ENCODE results near the gene FAM50A.

The FAM50A gene

DNA sequence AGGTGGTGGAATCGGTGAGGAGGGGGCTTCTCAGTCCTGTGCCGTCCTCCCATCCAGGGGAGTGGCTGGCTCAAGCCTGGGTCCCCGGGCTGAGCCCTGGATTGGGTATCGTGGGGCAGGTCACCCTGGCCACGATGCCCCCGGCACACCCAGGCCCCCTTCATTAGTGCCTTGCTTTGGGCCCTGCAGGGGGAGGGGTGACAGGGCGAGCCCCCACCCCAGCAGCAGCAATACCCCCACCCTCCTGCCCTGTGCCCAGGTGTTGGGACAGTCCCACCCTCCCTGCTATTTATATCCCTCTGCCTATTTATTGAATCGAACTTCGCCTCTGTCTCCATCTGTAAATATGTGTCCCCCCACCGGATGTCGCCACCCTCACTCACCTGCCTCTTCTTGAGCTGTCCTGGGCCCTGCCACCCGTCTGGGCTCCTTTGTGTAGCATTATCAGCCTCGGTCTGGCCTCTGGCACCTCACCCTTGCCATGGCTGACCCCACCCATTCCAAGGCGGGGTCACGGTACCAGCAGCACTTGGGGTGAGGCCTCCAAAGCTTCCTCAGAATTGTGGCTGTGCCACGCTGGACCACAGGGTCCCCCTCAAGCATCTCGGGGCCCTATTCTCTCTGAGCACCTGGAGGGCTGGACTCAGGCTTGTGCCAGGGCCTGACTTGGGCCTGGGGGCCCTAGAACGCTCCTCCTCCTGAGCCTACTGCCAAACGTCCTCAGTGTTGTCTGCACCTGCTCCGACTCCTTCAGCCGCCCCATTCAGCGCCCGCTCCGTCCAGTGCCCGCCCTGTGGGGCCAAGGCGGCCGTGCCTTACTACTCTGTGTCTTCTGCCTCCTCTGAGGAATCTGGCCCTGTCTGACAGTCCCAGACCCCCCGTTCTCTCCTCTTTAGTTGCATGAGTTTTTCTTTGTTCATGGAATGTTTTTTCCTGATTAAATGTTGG, 29.0 kb downstream of the FAM50A start:
- Histone ChIP-seq H3K27ac (no peak overlapping the region), H3K4me3 (no peak overlapping the region), H3K36me3 (peaks cover 4 to 61% (median 36%) of the 10 kb centered on the region in 3 donors), H3K27me3 (no peaks in the 10 kb centered on the region), H3K9me3 (no peaks in the 10 kb centered on the region), H3K4me1 (peaks cover 0 to 3% (median under 1%) of the 10 kb centered on the region in 4 donors)
- TF ChIP-seq, protein P1, sequence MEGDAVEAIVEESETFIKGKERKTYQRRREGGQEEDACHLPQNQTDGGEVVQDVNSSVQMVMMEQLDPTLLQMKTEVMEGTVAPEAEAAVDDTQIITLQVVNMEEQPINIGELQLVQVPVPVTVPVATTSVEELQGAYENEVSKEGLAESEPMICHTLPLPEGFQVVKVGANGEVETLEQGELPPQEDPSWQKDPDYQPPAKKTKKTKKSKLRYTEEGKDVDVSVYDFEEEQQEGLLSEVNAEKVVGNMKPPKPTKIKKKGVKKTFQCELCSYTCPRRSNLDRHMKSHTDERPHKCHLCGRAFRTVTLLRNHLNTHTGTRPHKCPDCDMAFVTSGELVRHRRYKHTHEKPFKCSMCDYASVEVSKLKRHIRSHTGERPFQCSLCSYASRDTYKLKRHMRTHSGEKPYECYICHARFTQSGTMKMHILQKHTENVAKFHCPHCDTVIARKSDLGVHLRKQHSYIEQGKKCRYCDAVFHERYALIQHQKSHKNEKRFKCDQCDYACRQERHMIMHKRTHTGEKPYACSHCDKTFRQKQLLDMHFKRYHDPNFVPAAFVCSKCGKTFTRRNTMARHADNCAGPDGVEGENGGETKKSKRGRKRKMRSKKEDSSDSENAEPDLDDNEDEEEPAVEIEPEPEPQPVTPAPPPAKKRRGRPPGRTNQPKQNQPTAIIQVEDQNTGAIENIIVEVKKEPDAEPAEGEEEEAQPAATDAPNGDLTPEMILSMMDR (IDR thresholded peaks at IDR 0.05), result no peak
- DNase-seq, result no peak
- intact Hi-C loops (cut with DNase I; ENCODE audit: low total_unique reads), result no loop called here

DNA sequence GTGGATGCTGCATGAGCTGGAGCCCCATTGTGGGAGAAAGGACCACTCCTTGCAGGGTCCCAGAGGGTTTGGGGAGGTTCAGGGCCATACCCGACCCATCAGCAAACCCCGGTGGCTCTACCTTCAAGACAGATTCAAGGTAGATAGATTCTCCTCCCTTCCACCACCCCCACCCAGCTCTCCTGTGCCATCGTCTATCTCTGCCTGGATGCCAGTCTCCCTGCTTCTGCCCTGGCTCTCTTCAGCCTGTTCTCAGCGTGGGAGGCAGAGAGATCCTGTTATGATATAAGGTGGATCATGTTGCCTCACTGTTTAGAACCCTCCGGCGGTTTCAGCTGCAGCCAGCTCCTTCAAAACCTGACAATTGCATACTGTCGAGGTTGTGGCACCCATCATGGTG, 29.7 kb downstream of the FAM50A start:
- H3K27ac ChIP-seq, result no peak overlapping the region
- TF ChIP-seq, protein P1 (IDR thresholded peaks at IDR 0.05), result no peak
- H3K9me3 ChIP-seq, result no peaks in the 10 kb centered on the region
- no peak overlapping the region for H3K4me3 ChIP-seq
- DNase-seq, result no peak
- peaks cover 4 to 54% (median 31%) of the 10 kb centered on the region in 3 donors for H3K36me3 ChIP-seq
- peaks cover 0 to 8% (median 2%) of the 10 kb centered on the region in 4 donors for H3K4me1 ChIP-seq
- no peaks in the 10 kb centered on the region for H3K27me3 ChIP-seq
- intact Hi-C loops (cut with DNase I; ENCODE audit: low total_unique reads), result no loop called here

DNA sequence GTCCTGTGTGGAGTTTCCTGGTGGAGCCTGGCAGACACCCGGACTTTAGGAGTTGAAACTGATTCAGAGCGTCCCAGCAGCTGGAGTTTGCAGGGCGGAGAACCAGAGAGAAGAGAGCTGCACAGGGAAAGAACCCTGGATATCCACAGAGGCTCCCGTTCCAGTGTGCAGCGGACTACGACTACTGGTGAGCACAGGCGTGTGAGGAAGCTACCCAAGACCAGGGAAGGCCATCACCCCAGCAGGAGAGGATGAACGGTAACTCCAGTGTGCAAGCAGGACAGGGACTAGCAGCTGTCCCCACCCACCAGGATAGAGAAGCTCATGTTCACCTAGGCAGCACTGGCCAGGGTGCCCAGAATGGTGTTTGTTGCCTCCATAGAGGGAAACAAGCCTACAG, 32.9 kb downstream of the FAM50A start:
- Histone ChIP-seq H3K4me3 (no peak overlapping the region), H3K36me3 (peaks cover 0 to 23% (median 4%) of the 10 kb centered on the region in 3 donors), H3K4me1 (peaks cover 0 to 9% (median 4%) of the 10 kb centered on the region in 4 donors), H3K27me3 (no peaks in the 10 kb centered on the region), H3K27ac (no peak overlapping the region), H3K9me3 (no peaks in the 10 kb centered on the region)
- DNase-seq, result no peak
- intact Hi-C loops (cut with DNase I; ENCODE audit: low total_unique reads), result no loop called here
- TF ChIP-seq, protein P1 (IDR thresholded peaks at IDR 0.05), result no peak

DNA sequence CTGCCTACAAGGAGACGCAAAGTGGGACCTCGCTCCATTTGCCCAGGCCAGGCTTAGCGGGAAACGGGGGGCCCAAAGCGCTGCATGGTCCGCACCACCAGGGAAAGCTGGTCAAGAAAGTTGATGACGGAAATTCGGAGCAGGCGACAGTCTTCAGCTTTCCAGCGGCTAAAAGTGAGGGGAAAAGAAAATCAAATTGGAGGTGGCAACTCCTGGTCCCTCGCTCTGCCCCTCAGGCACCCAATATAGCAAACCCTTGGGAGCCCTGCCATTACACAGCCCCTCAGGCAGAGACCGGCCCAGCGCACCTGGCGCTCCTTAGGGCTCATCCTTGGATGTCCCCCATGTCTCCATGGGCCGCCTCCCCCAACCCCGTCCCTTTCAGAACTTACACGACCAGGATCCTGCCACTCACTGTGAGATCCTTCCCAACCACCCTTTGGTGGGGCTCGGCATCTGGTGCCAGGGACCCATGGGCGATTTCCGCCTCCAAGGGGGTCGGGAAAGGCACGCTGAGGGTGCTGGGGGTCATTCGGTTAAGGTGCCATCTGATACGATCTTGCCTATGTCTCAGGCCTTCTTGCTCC, 34.0 kb downstream of the FAM50A start:
- no peaks in the 10 kb centered on the region for H3K27me3 ChIP-seq
- TF ChIP-seq, protein P1 (IDR thresholded peaks at IDR 0.05), result no peak
- H3K36me3 ChIP-seq, result peaks cover 0 to 11% (median under 1%) of the 10 kb centered on the region in 3 donors
- H3K4me1 ChIP-seq, result peaks cover 0 to 9% (median 4%) of the 10 kb centered on the region in 4 donors
- H3K9me3 ChIP-seq, result no peaks in the 10 kb centered on the region
- intact Hi-C loops (cut with DNase I; ENCODE audit: low total_unique reads), result no loop called here
- peak overlapping the region; percentile 55 to 62 for H3K4me3 ChIP-seq
- H3K27ac ChIP-seq, result peak overlapping the region; percentile 81
- DNase-seq, result no peak

DNA sequence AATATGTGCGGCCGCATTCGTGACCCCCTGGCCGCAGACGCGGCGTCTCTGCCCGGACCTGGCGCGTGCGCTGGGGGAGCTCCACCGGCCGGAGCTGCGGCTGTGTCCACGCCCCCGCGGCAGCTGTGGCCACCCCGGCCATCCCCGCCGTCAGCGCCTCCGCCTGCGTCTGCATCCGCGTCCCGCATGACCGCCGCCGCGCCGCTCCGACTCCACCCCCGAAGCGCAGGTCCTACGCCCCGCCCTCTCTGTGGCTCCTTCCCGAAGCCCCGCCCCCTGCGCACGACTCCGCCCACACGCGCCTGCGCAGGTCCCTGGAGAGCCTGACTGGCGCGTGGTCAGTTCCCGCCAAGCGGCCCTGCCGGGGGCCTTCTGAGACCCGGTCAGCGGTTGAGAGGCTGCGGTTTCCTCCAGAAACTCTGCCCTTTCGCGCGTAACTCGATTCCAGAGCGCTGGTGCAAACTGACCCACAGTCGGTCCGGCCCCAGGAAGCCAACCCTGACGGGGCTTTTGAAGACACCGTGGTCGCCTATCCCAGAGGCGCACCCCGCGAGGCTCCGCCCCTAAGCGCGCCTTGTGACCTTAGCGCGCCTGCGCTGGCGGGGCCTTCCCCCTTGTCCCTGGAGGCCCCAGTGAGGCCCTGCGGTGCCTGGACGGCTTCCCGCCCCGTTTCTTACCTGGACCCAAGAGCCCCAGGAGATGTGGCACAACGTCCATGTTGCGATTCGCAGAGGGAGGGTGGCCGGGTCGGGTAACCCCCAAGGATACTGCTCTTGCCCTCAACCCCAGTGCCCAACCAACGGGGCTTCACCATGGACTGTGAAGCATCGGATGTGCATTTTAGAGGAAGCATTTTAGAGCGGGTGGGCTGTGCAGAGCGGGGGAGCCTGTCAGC, 35.0 kb downstream of the FAM50A start, which contains the start of gene LAGE3:
LAGE3 (minus strand) TSS at position 554 of the 895 bp plus-strand sequence; CDS start at position 188, 366 bp downstream.
- intact Hi-C loops (cut with DNase I; ENCODE audit: low total_unique reads), result no loop called here
- H3K9me3 ChIP-seq, result no peaks in the 10 kb centered on the region
- peaks cover 0 to 8% (median 0%) of the 10 kb centered on the region in 3 donors for H3K36me3 ChIP-seq
- TF ChIP-seq, protein P1 (IDR thresholded peaks at IDR 0.05), result no peak
- DNase-seq, result peak; percentile 87 to 95
- peak within 1 kb of the TSS; percentile 55 to 62 for H3K4me3 ChIP-seq
- peaks cover 0 to 9% (median 4%) of the 10 kb centered on the region in 4 donors for H3K4me1 ChIP-seq
- no peaks in the 10 kb centered on the region for H3K27me3 ChIP-seq
- H3K27ac ChIP-seq, result peak within 1 kb of the TSS; percentile 81

Data from tibial artery (tissue), 4 donors.